HG02571 (cell line): Measurements from ENCODE around the gene FMO3.

ENCODE experiments used
- ATAC-seq: cut with Tn5 transposase; IDR thresholded peaks from one replicate; pipeline ENCODE4 v1.9.1; 2021; ENCODE audit warnings: mild to moderate bottlenecking, moderate library complexity; ENCODE audit not compliant: unreplicated experiment

FMO3 gene

GRCh38 chr1:171155484-171155883 lies 64.8 kb downstream of the FMO3 start:
- ATAC-seq = no peak

GRCh38 chr1:171158096-171158495 lies 67.4 kb downstream of the FMO3 start:
- ATAC-seq = no peak

GRCh38 chr1:171158551-171158950 lies 67.8 kb downstream of the FMO3 start:
- no peak for ATAC-seq

- no peak for ATAC-seq
Observed at GRCh38 chr1:171159148-171159547, 68.4 kb downstream of the FMO3 start.

GRCh38 chr1:171160211-171160610 lies 69.5 kb downstream of the FMO3 start:
- ATAC-seq = no peak

- no peak for ATAC-seq
Observed at GRCh38 chr1:171160639-171161354, 70.1 kb downstream of the FMO3 start.

GRCh38 chr1:171161431-171161830 lies 70.7 kb downstream of the FMO3 start:
- no peak for ATAC-seq

GRCh38 chr1:171166361-171166760 lies 75.7 kb downstream of the FMO3 start:
- no peak for ATAC-seq
